ENCODE data around the gene TOP1.

The TOP1 gene

GRCh38 chr20:41145317-41145716, 116.7 kb downstream of the TOP1 start:
- DNase-seq (ENCODE audit: low read depth in 2 of 2): no peak

GRCh38 chr20:41145821-41146620, 117.4 kb downstream of the TOP1 start:
- DNase-seq (ENCODE audit: low read depth in 2 of 2): no peak

- no peak for DNase-seq (ENCODE audit: low read depth in 2 of 2)
These were observed 119.2 kb downstream of the TOP1 start for GRCh38 chr20:41147767-41148191.

- no peak for DNase-seq (ENCODE audit: low read depth in 2 of 2)
These were observed 120.3 kb downstream of the TOP1 start for GRCh38 chr20:41148942-41149341.

- no peak for DNase-seq (ENCODE audit: low read depth in 2 of 2)
These were observed 122.0 kb downstream of the TOP1 start for GRCh38 chr20:41150664-41151063.

GRCh38 chr20:41151134-41151869, 122.7 kb downstream of the TOP1 start:
- no peak for DNase-seq (ENCODE audit: low read depth in 2 of 2)

- DNase-seq (ENCODE audit: low read depth in 2 of 2): no peak
These were observed 123.6 kb downstream of the TOP1 start for GRCh38 chr20:41152108-41152757.

GRCh38 chr20:41154436-41155176, 126.0 kb downstream of the TOP1 start:
- no peak for DNase-seq (ENCODE audit: low read depth in 2 of 2)

GRCh38 chr20:41155261-41155660, 126.6 kb downstream of the TOP1 start:
- no peak for DNase-seq (ENCODE audit: low read depth in 2 of 2)

- no peak for DNase-seq (ENCODE audit: low read depth in 2 of 2)
These were observed 129.5 kb downstream of the TOP1 start for GRCh38 chr20:41158082-41158625.

- no peak for DNase-seq (ENCODE audit: low read depth in 2 of 2)
These were observed 130.9 kb downstream of the TOP1 start for GRCh38 chr20:41159547-41159946.

- DNase-seq (ENCODE audit: low read depth in 2 of 2): no peak
These were observed 132.1 kb downstream of the TOP1 start for GRCh38 chr20:41160686-41161085.

- DNase-seq (ENCODE audit: low read depth in 2 of 2): no peak
These were observed 133.3 kb downstream of the TOP1 start for GRCh38 chr20:41161886-41162285.

- DNase-seq (ENCODE audit: low read depth in 2 of 2): no peak
These were observed 133.8 kb downstream of the TOP1 start for GRCh38 chr20:41162396-41162795.

GRCh38 chr20:41163821-41164220, 135.2 kb downstream of the TOP1 start:
- DNase-seq (ENCODE audit: low read depth in 2 of 2): no peak

GRCh38 chr20:41165001-41165882, 136.6 kb downstream of the TOP1 start:
- DNase-seq (ENCODE audit: low read depth in 2 of 2): no peak

GRCh38 chr20:41166201-41167117, 137.8 kb downstream of the TOP1 start:
- no peak for DNase-seq (ENCODE audit: low read depth in 2 of 2)

- no peak for DNase-seq (ENCODE audit: low read depth in 2 of 2)
These were observed 138.5 kb downstream of the TOP1 start for GRCh38 chr20:41167118-41167470.

- DNase-seq (ENCODE audit: low read depth in 2 of 2): no peak
These were observed 139.0 kb downstream of the TOP1 start for GRCh38 chr20:41167481-41168253.

Data from stimulated activated CD4-positive, alpha-beta T cell treated with anti-CD3 and anti-CD28 coated beads, Interleukin-12 subunit alpha, Interleukin-12 subunit beta, amount 100 ng/mL, for 24 hours (primary cell).